Occipital lobe (tissue), 2 donors: Measurements from ENCODE around the gene TGM2. TPM values are rescaled to one million over a fixed set of nuclear protein-coding genes. Genes with fewer than 3 reads are reported as not detected.

Experiments
- DNase-seq: peaks from one replicate; lab custom pipeline; 2025; lab: John Stamatoyannopoulos, UW
- total RNA-seq: library from RNA; depleted of rRNA; stranded (reverse); fragments of >200 nt; gene quantifications from one replicate; pipeline ENCODE4 v1.2.3, GENCODE V29; 2014

TGM2 gene
- total RNA-seq, 1 donor from 2014 or later, result 3.7 TPM

GRCh38 chr20:38162149-38162548, 2.9 kb downstream of the TGM2 start:
- no peak for DNase-seq

- DNase-seq, result no peak
Measured at GRCh38 chr20:38161412-38161774, 3.7 kb downstream of the TGM2 start.

- DNase-seq, result no peak
Measured at GRCh38 chr20:38159957-38160756, 4.9 kb downstream of the TGM2 start.

GRCh38 chr20:38159566-38159956, 5.5 kb downstream of the TGM2 start:
- no peak for DNase-seq

- DNase-seq, result no peak
Measured at GRCh38 chr20:38158701-38159351, 6.2 kb downstream of the TGM2 start.

GRCh38 chr20:38157635-38158495, 7.2 kb downstream of the TGM2 start:
- no peak for DNase-seq

GRCh38 chr20:38156888-38157634, 8.0 kb downstream of the TGM2 start:
- DNase-seq, result no peak

- no peak for DNase-seq
Measured at GRCh38 chr20:38156280-38156679, 8.8 kb downstream of the TGM2 start.

GRCh38 chr20:38155811-38156210, 9.3 kb downstream of the TGM2 start:
- DNase-seq, result no peak

- DNase-seq, result no peak
Measured at GRCh38 chr20:38153401-38153800, 11.7 kb downstream of the TGM2 start.

GRCh38 chr20:38152621-38153221, 12.3 kb downstream of the TGM2 start:
- DNase-seq, result no peak

- DNase-seq, result no peak
Measured at GRCh38 chr20:38152175-38152620, 12.9 kb downstream of the TGM2 start.

- no peak for DNase-seq
Measured at GRCh38 chr20:38151455-38151854, 13.6 kb downstream of the TGM2 start.

- no peak for DNase-seq
Measured at GRCh38 chr20:38150335-38151170, 14.5 kb downstream of the TGM2 start.

GRCh38 chr20:38148328-38149102, 16.6 kb downstream of the TGM2 start:
- DNase-seq, result no peak

- no peak for DNase-seq
Measured at GRCh38 chr20:38147751-38148150, 17.3 kb downstream of the TGM2 start.

GRCh38 chr20:38147163-38147562, 17.9 kb downstream of the TGM2 start:
- no peak for DNase-seq

- no peak for DNase-seq
Measured at GRCh38 chr20:38146628-38147027, 18.4 kb downstream of the TGM2 start.

- DNase-seq, result no peak
Measured at GRCh38 chr20:38146156-38146555, 18.9 kb downstream of the TGM2 start.
